ENCODE results near the gene LTBP1.

LTBP1 gene

GRCh38 chr2:33023728-33024500, 77.2 kb downstream of the LTBP1 start:
- TF ChIP-seq CTCF (IDR thresholded peaks at IDR 0.05; ENCODE audit: insufficient read depth, low read length, missing control alignments) = no peak
- ChIA-PET POLR2A (interaction anchor here (1.6 kb wide), 1 partner anchor 46 kb away, joined by 5 read pairs; no protein-coding TSS in a partner anchor), CTCF (interaction anchor here (0.8 to 6.2 kb wide), 3 partner anchors 10 to 249 kb away, joined by 3 to 45 read pairs (median 24); no protein-coding TSS in a partner anchor)
- H3K4me3 ChIP-seq (ENCODE audit: low read depth, low read length) = no peak overlapping the region
- DNase-seq (ENCODE audit: low read depth, low spot score) = no peak

GRCh38 chr2:33024758-33025157, 78.0 kb downstream of the LTBP1 start:
- no peak for TF ChIP-seq CTCF (IDR thresholded peaks at IDR 0.05; ENCODE audit: insufficient read depth, low read length, missing control alignments)
- DNase-seq (ENCODE audit: low read depth, low spot score) = no peak
- ChIA-PET CTCF (interaction anchor here (5.5 to 6.2 kb wide), 2 partner anchors 9 to 250 kb away, joined by 24 to 45 read pairs; no protein-coding TSS in a partner anchor), POLR2A (no interaction called here)
- H3K4me3 ChIP-seq (ENCODE audit: low read depth, low read length) = no peak overlapping the region

- ChIA-PET POLR2A (no interaction called here), CTCF (interaction anchor here (1.0 to 6.3 kb wide), 2 partner anchors 81 to 255 kb away, joined by 4 to 139 read pairs; no protein-coding TSS in a partner anchor)
- DNase-seq (ENCODE audit: low read depth, low spot score) = no peak
- no peak for TF ChIP-seq CTCF (IDR thresholded peaks at IDR 0.05; ENCODE audit: insufficient read depth, low read length, missing control alignments)
- no peak overlapping the region for H3K4me3 ChIP-seq (ENCODE audit: low read depth, low read length)
Measured at GRCh38 chr2:33029459-33029858, 82.7 kb downstream of the LTBP1 start.

- DNase-seq (ENCODE audit: low read depth, low spot score) = no peak
- ChIA-PET POLR2A (no interaction called here), CTCF (interaction anchor here (1.0 to 6.3 kb wide), 3 partner anchors 12 to 256 kb away, joined by 3 to 139 read pairs (median 4); no protein-coding TSS in a partner anchor)
- no peak for TF ChIP-seq CTCF (IDR thresholded peaks at IDR 0.05; ENCODE audit: insufficient read depth, low read length, missing control alignments)
- no peak overlapping the region for H3K4me3 ChIP-seq (ENCODE audit: low read depth, low read length)
Measured at GRCh38 chr2:33029926-33030325, 83.2 kb downstream of the LTBP1 start.

- CTCF ChIA-PET = interaction anchor here (1.0 to 6.3 kb wide), 3 partner anchors 12 to 256 kb away, joined by 3 to 139 read pairs (median 4); no protein-coding TSS in a partner anchor
- DNase-seq (ENCODE audit: low read depth, low spot score) = no peak
- H3K4me3 ChIP-seq (ENCODE audit: low read depth, low read length) = no peak overlapping the region
- TF ChIP-seq CTCF (IDR thresholded peaks at IDR 0.05; ENCODE audit: insufficient read depth, low read length, missing control alignments) = no peak
- POLR2A ChIA-PET = no interaction called here
Measured at GRCh38 chr2:33030326-33030725, 83.6 kb downstream of the LTBP1 start.

- TF ChIP-seq CTCF (IDR thresholded peaks at IDR 0.05; ENCODE audit: insufficient read depth, low read length, missing control alignments) = no peak
- no peak for DNase-seq (ENCODE audit: low read depth, low spot score)
- H3K4me3 ChIP-seq (ENCODE audit: low read depth, low read length) = no peak overlapping the region
- CTCF ChIA-PET = interaction anchor here (0.7 to 6.3 kb wide), 18 partner anchors 9 to 551 kb away, joined by 3 to 139 read pairs (median 4); no protein-coding TSS in a partner anchor
- POLR2A ChIA-PET = no interaction called here
Measured at GRCh38 chr2:33032245-33032644, 85.5 kb downstream of the LTBP1 start.
